C4-2B (cell line): ENCODE results near the gene DRD1.

Source experiments
- ZFX ChIP-seq: fragments of 450-650 bp; IDR thresholded peaks from 2 replicates; pipeline ENCODE4 v1.6.1; 2017
- TF ChIP-seq, protein P1 (sequence below): fragments of 450-650 bp; conservative IDR thresholded peaks from 2 replicates; pipeline ENCODE4 v1.5.1; 2017; ENCODE audit warnings: mild to moderate bottlenecking

DNA sequence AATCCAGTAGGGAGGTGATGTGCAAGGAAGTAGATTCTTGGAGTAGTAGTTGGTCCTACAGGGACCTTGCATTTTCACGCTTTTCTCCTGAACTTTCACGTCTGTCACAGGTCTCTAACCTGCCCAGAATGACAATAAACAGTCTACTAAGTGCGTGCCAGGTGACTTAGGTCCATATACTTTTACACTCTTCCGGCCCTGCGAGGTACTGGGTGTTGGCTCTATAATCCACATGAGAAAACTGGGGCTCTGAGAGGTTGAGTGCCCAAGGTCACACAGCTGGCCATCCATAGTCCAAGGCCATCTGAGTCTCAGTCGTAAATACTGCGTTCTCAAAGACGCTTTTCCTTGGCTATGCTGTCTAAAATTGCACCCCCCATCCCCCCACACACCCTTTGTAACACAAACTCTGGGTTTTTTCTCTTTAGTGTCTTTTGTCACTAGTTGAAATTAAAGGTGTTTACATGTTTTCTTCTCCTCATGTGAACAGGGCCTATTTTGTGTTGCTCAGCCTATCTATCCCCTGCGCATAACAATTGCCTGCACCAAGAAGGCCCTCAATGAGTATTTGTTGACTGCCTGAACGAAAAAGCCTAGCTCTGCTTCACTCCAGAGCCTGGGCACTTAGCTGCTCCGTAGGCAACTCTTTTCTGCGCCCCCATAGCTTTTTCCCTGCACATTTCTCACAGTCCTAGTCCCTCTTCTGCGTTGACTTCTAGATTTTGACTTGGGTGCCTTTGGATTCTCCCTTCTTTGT lies 35.3 kb upstream of the DRD1 start:
- TF ChIP-seq, protein P1, sequence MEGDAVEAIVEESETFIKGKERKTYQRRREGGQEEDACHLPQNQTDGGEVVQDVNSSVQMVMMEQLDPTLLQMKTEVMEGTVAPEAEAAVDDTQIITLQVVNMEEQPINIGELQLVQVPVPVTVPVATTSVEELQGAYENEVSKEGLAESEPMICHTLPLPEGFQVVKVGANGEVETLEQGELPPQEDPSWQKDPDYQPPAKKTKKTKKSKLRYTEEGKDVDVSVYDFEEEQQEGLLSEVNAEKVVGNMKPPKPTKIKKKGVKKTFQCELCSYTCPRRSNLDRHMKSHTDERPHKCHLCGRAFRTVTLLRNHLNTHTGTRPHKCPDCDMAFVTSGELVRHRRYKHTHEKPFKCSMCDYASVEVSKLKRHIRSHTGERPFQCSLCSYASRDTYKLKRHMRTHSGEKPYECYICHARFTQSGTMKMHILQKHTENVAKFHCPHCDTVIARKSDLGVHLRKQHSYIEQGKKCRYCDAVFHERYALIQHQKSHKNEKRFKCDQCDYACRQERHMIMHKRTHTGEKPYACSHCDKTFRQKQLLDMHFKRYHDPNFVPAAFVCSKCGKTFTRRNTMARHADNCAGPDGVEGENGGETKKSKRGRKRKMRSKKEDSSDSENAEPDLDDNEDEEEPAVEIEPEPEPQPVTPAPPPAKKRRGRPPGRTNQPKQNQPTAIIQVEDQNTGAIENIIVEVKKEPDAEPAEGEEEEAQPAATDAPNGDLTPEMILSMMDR, result no peak
- no peak for TF ChIP-seq ZFX
